GM03348 (cell line): Measurements from ENCODE around the gene LCE4A.
"Not testable (repeated sequence)": the region's sequence is repeated elsewhere in the genome, so short reads cannot be mapped to it uniquely, and the experiment has no call there.

Source experiments
- DNase-seq: peaks from one replicate; pipeline ENCODE4 v3.0.0; 2012; ENCODE audit warnings: low spot score

The LCE4A gene

GRCh38 chr1:152707860-152708259 lies at the start of gene LCE4A:
Gene LCE4A (plus strand): TSS chr1:152708160. CDS start chr1:152709076, 916 bp downstream.
- DNase-seq, result no peak

GRCh38 chr1:152658649-152659048 lies 49.3 kb upstream of the LCE4A start:
- DNase-seq, result no peak

- no peak for DNase-seq
Observed at GRCh38 chr1:152663098-152663497, 44.9 kb upstream of the LCE4A start, which contains the start of gene LCE2D. Gene LCE2D (plus strand): TSS chr1:152663380. CDS start chr1:152664106, 726 bp downstream.

GRCh38 chr1:152666171-152666570 lies 41.8 kb upstream of the LCE4A start:
- not testable (repeated sequence) for DNase-seq

GRCh38 chr1:152667648-152668047 lies 40.3 kb upstream of the LCE4A start:
- DNase-seq, result no peak

GRCh38 chr1:152673016-152673415 lies 34.9 kb upstream of the LCE4A start:
- DNase-seq, result no peak

- not testable (repeated sequence) for DNase-seq
Observed at GRCh38 chr1:152674983-152675382, 33.0 kb upstream of the LCE4A start, which contains the start of gene LCE2C. Gene LCE2C (plus strand): TSS chr1:152675279. CDS start chr1:152676016, 737 bp downstream.

- DNase-seq, result no peak
Observed at GRCh38 chr1:152679459-152679858, 28.5 kb upstream of the LCE4A start.

GRCh38 chr1:152681616-152682015 lies 26.3 kb upstream of the LCE4A start:
- no peak for DNase-seq

- no peak for DNase-seq
Observed at GRCh38 chr1:152683846-152684245, 24.1 kb upstream of the LCE4A start.

- DNase-seq, result not testable (repeated sequence)
Observed at GRCh38 chr1:152685823-152686222, 22.1 kb upstream of the LCE4A start, which contains the start of gene LCE2B. Gene LCE2B (plus strand): TSS chr1:152686123. CDS start chr1:152686844, 721 bp downstream.

- DNase-seq, result peak; percentile 24
Observed at GRCh38 chr1:152697701-152698600, 10.0 kb upstream of the LCE4A start, which contains the start of gene LCE2A. Gene LCE2A (plus strand): TSS chr1:152698345. CDS start chr1:152698902, 557 bp downstream.

- no peak for DNase-seq
Observed at GRCh38 chr1:152699746-152700145, 8.2 kb upstream of the LCE4A start.

- DNase-seq, result no peak
Observed at GRCh38 chr1:152718238-152718637, 10.3 kb downstream of the LCE4A start.

GRCh38 chr1:152725261-152725660 lies 17.3 kb downstream of the LCE4A start:
- no peak for DNase-seq

GRCh38 chr1:152728986-152729385 lies 21.0 kb downstream of the LCE4A start:
- DNase-seq, result no peak

GRCh38 chr1:152735648-152736047 lies 27.7 kb downstream of the LCE4A start:
- no peak for DNase-seq

GRCh38 chr1:152737997-152738396 lies 30.0 kb downstream of the LCE4A start:
- DNase-seq, result no peak

GRCh38 chr1:152739841-152740240 lies 31.9 kb downstream of the LCE4A start:
- no peak for DNase-seq

GRCh38 chr1:152741656-152742055 lies 33.7 kb downstream of the LCE4A start:
- no peak for DNase-seq

GRCh38 chr1:152743371-152744145 lies 35.6 kb downstream of the LCE4A start:
- DNase-seq, result peak; percentile 29

GRCh38 chr1:152745289-152745704 lies 37.3 kb downstream of the LCE4A start:
- DNase-seq, result no peak
